ENCODE data around the gene IGFBPL1.

Gene IGFBPL1

GRCh38 chr9:38386319-38386895 is 37.8 kb downstream of the IGFBPL1 start:
- Histone ChIP-seq H3K36me3 (no peaks in the 10 kb centered on the region), H3K27ac (peak overlapping the region; percentile 91 to 97), H3K4me3 (no peak overlapping the region), H3K4me1 (peaks cover 0 to 97% (median 66%) of the 10 kb centered on the region in 4 donors), H3K9me3 (no peaks in the 10 kb centered on the region), H3K27me3 (no peaks in the 10 kb centered on the region)
- peak in 1 of 2 donors; percentile 31 for DNase-seq
- no peak for TF ChIP-seq CTCF (IDR thresholded peaks at IDR 0.05)
- intact Hi-C loops (cut with DNase I; ENCODE audit: low total_unique reads): no loop called here

GRCh38 chr9:38385896-38386295 is 38.4 kb downstream of the IGFBPL1 start:
- intact Hi-C loops (cut with DNase I; ENCODE audit: low total_unique reads): no loop called here
- no peak for TF ChIP-seq CTCF (IDR thresholded peaks at IDR 0.05)

GRCh38 chr9:38384990-38385848 is 39.0 kb downstream of the IGFBPL1 start:
- peak in 1 of 2 donors; percentile 45 for DNase-seq
- no peak for TF ChIP-seq CTCF (IDR thresholded peaks at IDR 0.05)
- intact Hi-C loops (cut with DNase I; ENCODE audit: low total_unique reads): no loop called here
- H3K9me3 ChIP-seq: no peaks in the 10 kb centered on the region
- no peaks in the 10 kb centered on the region for H3K36me3 ChIP-seq
- H3K27ac ChIP-seq: peak overlapping the region; percentile 91 to 97
- no peaks in the 10 kb centered on the region for H3K27me3 ChIP-seq
- no peak overlapping the region for H3K4me3 ChIP-seq
- peaks cover 0 to 97% (median 62%) of the 10 kb centered on the region in 4 donors for H3K4me1 ChIP-seq

More at GRCh38 chr9:38385896-38386295, 38.4 kb downstream of the IGFBPL1 start:
- H3K27ac ChIP-seq: peak overlapping the region; percentile 91 to 97
- no peak overlapping the region for H3K4me3 ChIP-seq
- no peaks in the 10 kb centered on the region for H3K9me3 ChIP-seq
- H3K36me3 ChIP-seq: no peaks in the 10 kb centered on the region
- no peaks in the 10 kb centered on the region for H3K27me3 ChIP-seq
- H3K4me1 ChIP-seq: peaks cover 0 to 97% (median 66%) of the 10 kb centered on the region in 4 donors
- DNase-seq: peak in 1 of 2 donors; percentile 51

- Histone ChIP-seq H3K4me3 (no peak overlapping the region), H3K9me3 (no peaks in the 10 kb centered on the region), H3K27me3 (no peaks in the 10 kb centered on the region), H3K36me3 (no peaks in the 10 kb centered on the region), H3K4me1 (peaks cover 0 to 82% (median 48%) of the 10 kb centered on the region in 4 donors), H3K27ac (peak overlapping the region; percentile 91 to 97)
- DNase-seq: no peak
- TF ChIP-seq CTCF (IDR thresholded peaks at IDR 0.05): no peak
- intact Hi-C loops (cut with DNase I; ENCODE audit: low total_unique reads): no loop called here
Observed at GRCh38 chr9:38382141-38382540, 42.1 kb downstream of the IGFBPL1 start.

- no peak for TF ChIP-seq CTCF (IDR thresholded peaks at IDR 0.05)
- Histone ChIP-seq H3K36me3 (no peaks in the 10 kb centered on the region), H3K27ac (peak overlapping the region; percentile 91 to 97), H3K27me3 (no peaks in the 10 kb centered on the region), H3K4me1 (peaks cover 0 to 82% (median 55%) of the 10 kb centered on the region in 4 donors), H3K9me3 (no peaks in the 10 kb centered on the region), H3K4me3 (no peak overlapping the region)
- intact Hi-C loops (cut with DNase I; ENCODE audit: low total_unique reads): no loop called here
- DNase-seq: no peak
Observed at GRCh38 chr9:38380872-38381534, 43.3 kb downstream of the IGFBPL1 start.
